ENCODE measurements around the gene SLC25A29.
A peak's percentile ranks its signal among the peaks of the same experiment; 100 is the strongest.

Gene SLC25A29

DNA sequence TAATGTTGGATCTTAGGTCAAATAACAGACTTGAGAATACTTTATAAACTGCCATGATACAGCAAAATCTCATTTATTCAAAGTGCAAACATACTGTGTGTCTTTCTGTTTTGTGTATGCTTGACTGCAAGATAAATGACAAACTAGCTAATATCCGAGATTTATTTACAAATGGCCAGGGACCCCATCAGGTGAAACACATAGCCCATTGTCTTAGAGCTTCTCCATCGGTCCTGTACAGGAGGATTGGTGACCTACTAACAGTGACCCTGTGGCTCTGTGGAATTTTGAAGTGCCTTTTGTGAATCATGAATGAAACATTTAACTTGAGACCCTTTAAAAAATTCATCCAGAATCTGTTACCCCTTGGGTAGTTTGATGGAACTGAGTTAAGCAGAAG is 27.1 kb downstream of the SLC25A29 start:
- DNase-seq, result no peak

- peak in 1 of 14 donors; percentile 20 for DNase-seq
These were observed 27.5 kb downstream of the SLC25A29 start for GRCh38 chr14:100278702-100279101.

DNA sequence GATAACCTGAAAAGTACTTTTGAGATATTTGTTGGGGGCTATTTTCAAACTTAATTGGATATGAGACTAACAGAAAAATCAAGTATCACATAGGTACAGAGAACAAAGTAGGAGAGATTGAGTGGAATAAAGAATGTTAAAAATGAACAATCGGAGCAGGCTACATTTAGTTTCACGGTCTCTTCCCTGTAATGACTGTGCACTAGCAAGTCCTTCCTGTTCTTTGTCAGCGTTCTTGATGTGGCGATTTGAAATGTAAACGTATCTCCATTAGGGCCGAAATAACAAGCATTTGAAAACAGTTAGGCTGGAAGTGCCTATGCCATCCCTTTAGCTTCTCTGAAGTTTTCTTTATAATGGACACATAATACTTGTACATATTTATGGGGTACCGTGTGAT is 31.0 kb downstream of the SLC25A29 start:
- no peak for DNase-seq

GRCh38 chr14:100274250-100274649 is 32.0 kb downstream of the SLC25A29 start:
- no peak for DNase-seq

GRCh38 chr14:100271247-100271939 is 34.9 kb downstream of the SLC25A29 start:
- DNase-seq, result no peak

DNA sequence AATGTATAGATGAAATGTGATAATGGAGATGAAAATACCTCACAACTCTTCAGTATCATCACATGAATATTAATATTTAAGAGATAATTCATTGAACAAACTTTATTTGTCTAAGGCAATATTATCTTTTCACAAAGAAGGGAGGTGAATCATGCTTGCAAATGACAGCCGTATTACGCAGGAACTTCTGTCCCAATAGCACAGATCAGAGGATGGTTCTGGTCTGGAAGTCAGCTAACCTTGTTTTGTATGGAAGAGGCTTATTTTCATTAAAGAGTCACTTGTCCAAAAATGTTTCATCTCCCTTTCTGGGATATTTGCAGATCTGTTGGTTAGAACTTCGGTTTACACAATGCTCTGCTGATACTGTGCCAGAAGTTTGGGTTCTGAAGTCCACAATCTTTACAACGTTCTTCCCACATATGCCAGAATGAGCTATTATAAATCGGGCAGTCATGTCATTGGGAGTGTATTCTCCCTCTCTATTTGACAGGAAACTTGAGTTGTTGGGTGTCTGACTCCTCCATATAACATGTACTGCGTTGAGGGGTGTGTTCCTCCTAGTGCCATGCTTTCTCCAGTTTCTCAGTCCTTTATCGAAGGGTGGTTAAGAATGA is 37.5 kb downstream of the SLC25A29 start:
- DNase-seq, result no peak

- no peak for DNase-seq
These were observed 38.3 kb downstream of the SLC25A29 start for GRCh38 chr14:100267990-100268389.

DNA sequence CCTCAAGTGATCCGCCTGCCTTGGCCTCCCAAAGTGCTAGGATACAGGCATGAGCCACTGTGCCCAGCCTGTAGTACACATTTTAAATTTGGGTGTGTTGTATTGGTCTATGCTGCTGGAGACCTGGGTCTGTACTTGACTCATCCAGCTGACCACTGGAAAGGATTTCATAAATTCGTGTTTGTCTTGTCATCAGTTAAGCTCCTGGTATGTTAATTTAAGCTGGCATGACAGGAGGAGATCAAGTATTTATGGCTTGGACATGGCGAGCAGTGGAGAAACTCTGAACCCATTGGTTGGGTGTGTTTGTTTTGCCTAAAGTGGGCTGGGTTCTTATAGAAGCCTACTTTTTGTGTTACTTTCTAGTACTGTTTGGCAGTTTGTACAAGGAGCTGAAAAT is 43.1 kb downstream of the SLC25A29 start:
- no peak for DNase-seq

- DNase-seq, result no peak
These were observed 43.7 kb downstream of the SLC25A29 start for GRCh38 chr14:100262545-100262944.

- DNase-seq, result no peak
These were observed 44.6 kb downstream of the SLC25A29 start for GRCh38 chr14:100261621-100262020.

DNA sequence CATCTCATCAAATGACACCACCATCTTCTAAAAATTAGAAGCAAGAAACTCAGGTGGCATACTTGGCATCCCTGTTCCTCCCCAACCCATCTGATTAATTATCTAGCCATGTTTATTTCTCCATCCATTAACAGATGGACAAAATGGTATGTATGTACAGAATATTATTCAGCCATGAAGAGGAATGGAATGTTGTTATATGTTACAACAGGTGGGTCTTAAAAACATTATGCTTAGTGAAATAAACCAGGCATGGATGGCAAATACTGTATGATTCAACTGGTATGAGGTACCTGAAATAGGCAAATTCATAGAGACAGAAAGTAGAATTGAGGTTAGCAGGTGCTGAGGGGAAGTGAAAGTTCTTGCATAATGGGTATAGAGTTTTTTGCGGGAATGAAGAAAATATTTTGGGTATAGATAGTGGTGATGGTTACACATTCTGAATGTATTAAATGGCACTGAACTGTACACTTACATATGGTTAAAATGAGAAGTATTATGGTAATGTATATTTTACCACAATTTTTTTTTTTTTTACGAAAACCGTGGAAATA is 49.8 kb downstream of the SLC25A29 start:
- DNase-seq, result no peak

DNA sequence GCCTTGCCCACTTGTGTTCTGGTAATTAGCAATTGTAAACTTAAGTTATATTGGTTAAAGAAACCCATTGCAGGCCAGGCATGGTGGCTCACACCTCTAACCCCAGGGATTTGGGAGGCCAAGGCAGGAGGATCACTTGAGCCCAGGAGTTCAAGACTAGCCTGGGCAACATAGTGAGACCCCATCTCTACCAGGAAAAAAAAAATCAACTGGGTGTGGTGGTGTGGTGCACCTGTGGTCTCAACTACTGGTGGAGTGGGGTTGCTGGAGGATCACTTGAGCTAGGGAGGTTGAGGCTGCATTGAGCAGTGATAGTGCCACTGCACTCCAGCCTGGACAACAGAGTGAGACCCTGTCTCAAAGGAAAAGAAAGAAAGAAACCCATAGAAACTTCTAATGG is 53.6 kb downstream of the SLC25A29 start:
- DNase-seq, result no peak

DNA sequence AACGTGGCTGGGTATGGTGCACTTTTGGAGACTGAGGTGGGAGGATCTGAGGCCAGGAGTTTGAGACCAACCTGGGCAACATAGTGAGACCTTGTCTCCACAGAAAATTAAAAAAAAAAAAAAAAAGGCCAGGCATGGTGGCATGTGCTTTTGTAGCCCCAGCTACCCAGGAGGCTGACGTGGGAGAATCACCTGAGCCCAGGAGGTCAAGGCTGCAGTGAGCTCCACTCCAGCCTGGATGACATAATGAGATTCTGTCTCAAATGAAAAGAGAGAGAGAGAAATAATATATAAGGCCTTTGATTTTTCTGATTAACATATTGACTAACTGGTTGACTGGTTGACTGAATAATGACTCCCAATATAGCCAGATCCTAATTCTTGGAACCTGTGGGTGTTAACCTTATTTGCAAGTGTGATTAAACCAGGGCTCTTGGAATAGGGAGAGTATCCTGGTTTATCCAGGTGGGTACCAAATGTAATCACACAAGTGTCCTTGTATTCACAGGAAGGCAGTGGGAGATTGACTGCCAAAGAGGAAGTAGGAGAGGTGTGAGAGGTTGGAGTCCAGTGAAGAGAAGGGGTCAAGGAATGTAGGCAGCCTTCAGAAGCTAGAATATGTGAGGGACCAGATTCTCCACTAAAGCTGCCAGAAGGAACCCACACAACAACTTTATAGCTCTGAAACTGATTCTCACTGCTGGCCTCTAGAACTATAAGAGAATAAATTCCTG is 55.3 kb downstream of the SLC25A29 start:
- no peak for DNase-seq

GRCh38 chr14:100246809-100247428 is 59.3 kb downstream of the SLC25A29 start:
- DNase-seq, result peak in 1 of 14 donors; percentile 64

DNA sequence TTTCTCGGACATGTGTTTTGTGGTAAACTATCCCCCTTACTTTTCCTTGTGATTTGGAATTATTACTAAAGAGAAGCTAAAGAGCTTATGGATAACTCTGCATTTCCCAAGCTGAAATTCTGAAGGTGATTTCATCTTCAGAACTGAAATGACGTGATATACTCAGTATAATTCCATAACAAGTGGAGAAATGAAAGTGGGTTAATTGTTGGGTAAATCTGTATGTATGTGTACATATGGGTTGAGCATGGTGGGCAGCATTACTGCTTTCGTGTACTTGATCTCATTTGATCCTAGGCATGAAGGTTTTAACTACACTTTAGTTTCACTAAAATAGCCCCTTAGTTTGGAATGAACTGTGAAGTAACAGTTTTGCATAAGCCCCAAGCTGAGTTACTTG is 63.2 kb downstream of the SLC25A29 start:
- DNase-seq, result no peak

GRCh38 chr14:100241279-100241678 is 65.0 kb downstream of the SLC25A29 start:
- no peak for DNase-seq

All from C1 segment of cervical spinal cord (tissue), 14 donors.